Middle frontal gyrus (tissue), 1 donor: ENCODE results near the gene PELI3.

Source experiments
- DNase-seq: peaks from one replicate; pipeline ENCODE4 v3.0.0-alpha.2; 2015; ENCODE audit warnings: low spot score; ENCODE audit errors: extremely low spot score

PELI3 gene

DNA sequence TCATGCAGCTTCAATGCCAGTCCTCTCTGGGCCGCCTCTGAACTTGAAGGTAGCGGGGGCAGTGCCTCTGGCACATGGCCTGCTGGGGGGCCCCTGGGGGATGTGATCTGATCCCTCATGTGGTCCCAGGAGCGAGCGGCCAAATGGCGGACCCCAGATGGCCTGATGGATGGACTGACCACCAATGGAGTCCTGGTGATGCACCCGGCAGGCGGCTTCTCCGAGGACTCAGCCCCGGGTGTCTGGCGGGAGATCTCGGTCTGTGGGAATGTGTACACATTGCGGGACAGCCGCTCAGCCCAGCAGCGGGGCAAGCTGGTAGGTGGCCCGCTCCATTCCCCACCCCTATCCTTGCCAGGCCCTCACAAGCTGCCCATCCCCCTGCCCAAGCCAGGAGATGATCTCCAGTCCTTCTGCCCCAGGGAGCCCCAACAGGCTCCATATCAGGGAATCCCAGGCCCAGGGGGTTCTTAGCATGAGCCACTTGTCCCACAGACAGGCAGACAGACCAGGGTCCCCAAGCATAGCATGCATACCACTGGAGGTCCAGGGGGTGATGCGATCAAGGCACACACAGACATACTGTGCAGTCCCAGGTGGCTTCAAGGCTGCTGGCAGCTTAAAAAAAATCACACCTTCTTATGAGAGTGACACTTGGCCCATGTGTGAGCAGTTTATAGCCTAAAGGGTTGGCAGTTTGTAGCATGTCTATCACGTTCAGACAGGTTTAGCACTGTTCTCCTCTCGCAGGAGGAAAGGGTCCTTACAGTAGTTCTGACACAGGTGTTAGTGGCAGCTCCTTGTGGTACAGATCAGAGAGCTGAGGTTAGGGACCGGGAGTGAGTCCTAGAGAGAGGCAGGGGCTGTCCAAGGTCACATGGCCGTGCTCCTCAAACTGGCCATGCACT, 7.2 kb downstream of the PELI3 start:
- DNase-seq: no peak

DNA sequence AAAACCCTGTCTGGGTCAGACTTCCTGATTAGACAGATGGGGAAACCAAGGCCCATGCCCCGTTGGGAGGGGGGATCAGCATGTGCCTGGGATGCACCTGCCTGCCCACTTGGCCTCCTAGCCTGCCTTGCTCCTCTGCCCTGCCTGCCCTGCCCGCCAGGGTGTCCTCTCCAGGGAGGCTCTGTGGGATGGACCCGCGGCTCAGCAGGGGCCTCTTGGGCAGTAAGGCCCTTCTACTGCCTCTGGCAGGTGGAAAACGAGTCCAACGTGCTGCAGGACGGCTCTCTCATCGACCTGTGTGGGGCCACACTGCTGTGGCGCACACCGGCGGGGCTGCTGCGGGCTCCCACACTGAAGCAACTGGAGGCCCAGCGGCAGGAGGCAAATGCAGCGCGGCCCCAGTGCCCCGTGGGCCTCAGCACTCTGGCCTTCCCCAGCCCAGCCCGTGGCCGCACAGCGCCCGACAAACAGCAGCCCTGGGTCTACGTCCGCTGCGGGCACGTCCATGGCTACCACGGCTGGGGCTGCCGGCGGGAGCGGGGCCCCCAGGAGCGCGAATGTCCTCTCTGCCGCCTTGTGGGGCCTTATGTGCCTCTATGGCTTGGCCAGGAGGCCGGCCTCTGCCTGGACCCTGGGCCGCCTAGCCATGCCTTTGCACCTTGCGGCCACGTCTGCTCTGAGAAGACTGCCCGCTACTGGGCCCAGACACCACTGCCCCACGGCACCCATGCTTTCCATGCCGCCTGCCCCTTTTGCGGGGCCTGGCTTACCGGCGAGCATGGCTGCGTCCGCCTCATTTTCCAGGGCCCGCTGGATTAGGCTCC, 8.9 kb downstream of the PELI3 start:
- DNase-seq: no peak

DNA sequence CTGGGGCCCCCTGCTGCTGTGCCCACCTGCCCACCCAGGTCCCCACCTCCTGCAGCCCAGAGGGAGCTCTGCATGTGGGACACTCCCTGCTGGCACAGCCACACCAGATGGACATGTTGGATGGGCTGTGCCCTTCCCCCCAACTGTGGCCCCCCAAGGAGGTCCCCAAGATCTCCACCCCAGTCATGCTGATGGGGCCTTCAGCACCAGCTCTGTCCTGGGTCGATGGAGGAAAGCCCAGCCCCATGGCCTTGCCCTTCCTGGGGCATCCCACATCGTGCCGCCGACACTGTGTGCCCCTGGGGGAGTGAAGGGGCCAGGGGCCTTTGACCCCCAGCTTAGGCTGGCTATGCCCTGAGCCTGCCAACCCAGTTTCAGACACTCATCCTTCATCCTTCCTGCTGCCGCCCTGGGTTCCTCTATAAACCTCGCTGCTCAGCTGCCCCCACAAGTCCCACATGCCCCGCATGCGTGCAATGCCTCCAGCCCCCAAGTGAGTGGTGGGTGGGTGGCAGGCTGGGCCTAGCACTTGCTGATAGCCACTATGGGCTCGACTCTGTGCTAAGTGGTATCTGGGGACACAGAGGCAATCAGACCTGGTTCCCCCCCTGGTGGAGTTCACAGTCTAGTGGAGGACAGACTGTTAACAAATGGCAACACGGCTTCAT, 9.6 kb downstream of the PELI3 start:
- no peak for DNase-seq

DNA sequence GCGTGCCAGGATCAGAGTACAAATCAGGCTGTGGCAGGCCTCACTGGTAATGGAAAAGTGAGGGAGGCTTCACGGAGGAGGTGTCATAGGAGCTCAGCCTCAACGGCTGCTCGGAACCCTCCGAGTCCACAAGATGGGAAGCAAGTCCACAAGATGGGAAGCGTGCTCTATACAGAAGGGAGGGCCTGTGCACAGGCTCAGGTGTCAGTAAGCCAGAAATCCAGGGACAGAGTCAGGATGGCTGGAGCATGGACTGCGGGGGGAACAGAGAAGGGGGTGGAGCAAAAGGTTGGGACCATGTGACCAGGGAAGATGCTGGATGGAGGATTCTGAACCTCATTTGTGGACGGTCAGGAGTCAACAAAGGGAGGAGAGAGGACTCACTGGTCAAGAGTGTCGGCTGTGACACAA, 10.1 kb downstream of the PELI3 start:
- no peak for DNase-seq

DNA sequence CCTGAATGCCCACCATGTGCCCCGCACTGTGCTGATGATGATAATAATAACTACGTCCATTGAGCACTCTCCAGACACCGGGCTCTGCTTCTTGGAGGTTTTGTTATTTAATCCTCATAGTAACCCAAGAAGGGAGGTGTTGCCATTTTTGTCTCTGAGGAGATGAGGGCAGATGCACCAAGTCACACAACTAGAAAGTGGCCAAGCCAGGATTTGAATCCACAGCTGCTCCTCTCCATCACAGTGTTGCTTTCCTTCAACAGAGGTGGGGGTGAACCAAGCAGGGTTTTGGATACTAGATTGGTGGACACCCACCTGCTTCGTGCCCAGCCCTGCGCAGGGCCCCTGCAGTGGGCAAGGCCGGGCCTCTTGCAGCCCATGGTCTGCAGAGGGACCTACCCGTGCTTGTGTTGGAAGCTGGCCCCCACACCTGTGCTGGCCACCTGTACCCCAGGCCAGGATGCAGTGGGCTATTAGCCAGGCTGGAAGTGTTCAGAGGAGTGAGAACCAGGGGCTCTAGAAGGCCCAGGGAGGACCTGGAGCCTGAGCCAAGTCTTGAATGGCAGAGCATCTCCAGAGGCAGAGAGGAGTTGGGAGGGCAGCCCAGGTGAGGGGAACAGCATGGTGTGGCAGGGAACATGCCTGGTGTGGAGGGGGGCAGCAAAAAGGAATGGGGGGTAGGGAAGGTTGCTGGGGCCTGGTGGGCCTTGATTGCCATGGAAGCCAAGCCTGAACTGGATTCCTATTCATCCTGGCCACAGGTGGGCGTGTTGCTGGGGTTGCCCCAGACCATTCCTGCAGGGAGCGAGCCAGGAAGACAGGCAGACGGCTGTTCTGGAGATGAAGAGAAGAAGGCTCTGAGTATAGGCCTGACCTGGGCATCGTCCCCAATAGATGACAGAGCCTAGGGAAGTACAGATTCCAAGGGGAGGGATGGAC, 10.8 kb downstream of the PELI3 start:
- no peak for DNase-seq

DNA sequence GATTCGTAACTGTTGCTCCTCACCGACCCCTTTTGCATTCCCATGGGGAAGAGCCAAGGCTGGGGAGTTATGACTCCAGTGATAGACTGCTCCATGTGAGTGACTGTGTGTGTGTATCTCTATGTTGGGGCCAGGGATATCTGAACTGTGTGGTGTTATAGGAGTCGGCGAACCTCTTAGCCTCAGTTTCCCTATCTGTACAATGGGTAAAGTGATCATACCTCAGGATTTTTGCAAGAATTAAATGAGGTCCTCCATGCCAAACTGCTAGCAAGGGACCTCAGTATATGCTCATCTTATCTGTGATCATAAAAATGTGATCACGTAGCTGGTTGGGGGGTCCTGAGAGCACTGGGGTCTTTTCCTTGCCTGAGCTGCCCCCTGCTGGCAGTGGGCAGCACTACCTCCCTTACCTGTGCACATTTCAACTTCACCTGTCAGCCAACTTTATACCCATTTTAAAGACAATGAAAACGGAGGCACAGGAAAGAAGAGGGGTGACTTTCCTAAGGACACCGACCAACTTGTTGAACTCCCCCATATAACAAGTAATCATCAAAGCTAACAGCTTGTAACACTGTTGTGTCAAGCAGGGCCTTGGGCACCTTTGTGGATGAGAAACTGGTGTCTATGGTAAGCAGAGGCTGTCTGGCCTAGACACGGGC, 12.2 kb downstream of the PELI3 start:
- no peak for DNase-seq

DNA sequence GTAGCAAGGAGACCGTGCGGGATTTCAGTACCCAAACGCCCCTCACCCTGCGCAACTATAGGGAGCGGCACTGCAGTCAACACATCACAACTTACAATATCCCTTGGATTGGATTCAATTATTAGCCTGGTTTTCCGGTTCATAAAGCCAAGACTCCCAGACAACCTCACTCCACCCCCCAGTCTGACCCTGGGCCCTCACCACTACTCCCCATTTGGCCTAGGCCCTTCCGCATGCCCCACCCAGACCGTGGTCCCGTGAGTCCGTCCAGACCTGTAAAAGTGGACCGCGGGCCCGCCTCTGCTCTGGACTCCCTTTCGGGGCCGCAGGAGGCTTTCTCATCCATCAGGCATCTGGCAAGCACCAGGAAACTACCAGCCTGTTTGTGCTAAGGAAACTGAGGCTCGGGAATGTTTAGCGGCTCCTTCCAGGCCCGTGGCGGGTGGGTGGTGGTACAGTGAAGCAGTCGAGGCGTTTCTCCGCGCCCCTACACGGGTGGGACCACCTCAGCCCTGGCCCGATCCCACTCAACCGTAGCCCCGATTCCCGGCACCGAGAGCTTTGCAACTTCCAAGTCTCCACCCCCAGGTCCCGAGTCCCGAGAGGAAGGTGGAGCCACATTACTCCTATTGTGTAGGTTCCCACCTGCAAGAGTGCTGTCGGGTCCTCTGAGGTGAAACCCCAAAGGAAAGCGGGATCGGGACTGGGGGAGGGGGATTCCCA, 12.8 kb downstream of the PELI3 start:
- DNase-seq: no peak

DNA sequence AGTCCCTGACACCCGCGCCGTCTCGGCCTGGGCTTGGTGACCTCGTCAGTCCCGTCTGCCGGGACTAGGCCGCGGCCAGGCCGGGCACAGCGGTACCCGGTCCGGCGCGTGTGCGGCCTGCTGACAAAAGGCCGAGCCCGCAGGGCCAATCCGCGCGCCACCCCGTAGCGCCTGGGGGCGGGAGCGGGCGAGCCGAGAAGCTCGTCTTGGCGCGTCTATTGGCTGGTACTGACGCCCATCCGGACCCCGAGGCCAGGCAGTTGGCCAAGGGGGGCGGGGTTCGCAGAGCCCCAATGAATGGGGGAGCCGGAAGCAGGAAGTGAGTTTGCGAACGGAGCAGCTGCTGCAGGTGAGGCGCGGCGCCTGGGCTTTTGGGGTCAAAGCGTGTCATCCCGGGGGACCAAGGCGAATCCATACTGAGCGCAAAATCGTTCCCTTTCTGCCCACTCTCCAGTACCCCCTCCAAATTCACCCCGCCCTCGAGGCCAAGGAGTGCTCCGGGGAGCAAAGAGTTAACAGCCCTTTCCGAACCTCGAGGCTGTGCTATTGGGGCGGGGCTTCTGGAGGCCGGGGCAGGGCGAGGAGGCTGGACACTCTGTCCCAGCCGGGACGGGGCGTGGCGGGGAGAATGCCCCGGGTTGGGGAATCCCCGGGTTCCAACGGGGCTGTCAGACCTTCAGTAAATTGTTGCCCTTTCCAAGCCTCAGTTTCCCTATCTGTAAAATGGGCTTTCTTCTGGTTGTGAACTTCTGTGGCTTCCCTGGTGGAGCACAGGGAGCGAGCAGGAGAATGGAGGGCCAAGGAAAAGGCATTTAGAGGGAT, 13.6 kb downstream of the PELI3 start, which contains the start of gene DPP3:
TSS of gene DPP3 (plus strand) at position 318 of the 822 bp plus-strand sequence. CDS start 1,767 bp downstream, outside the sequence.
- peak; percentile 91 for DNase-seq

DNA sequence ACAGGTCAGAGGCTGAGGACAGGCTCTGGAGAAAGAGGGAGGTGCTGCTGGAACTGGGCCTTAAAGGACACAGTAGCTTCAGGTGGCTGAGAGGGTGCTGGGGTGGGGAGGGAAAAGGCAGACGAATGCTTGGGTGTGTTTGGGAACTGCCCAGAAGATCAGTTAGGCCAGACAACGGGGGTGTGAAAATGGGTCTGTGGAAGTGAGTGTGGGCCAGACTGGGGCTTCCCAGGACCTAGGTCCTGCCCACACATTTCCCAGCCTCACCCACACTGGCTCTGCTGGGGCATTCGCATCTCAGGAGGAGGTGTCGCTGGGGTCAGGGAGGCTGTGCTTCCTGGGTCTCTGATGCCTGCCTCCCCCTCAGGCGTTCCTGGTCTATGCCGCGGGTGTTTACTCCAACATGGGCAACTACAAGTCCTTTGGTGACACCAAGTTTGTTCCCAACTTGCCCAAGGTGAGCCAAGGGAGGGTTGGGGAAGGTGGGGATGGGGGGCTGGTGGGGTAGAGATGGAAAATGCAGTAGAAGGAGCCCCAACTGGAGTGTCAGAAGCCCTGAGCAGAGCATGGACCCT, 18.2 kb downstream of the PELI3 start:
- DNase-seq: no peak

DNA sequence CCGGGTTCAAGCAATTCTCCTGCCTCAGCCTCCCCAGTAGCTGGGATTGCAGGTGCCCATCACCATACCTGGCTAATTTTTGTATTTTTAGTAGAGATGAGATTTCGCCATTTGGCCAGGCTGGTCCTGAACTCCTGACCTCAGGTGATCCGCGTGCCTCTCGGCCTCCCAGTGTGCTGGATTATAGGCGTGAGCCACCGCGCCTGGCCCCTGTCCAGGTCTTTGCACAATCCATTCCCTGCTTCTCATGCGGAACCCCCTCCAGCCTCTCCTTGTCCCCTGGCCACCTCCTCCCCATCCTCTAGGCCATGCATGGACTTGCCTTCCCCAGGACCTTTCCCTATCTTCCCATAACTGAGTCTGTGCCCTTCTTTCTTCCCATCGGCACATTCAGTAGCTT, 22.3 kb downstream of the PELI3 start:
- DNase-seq: no peak

DNA sequence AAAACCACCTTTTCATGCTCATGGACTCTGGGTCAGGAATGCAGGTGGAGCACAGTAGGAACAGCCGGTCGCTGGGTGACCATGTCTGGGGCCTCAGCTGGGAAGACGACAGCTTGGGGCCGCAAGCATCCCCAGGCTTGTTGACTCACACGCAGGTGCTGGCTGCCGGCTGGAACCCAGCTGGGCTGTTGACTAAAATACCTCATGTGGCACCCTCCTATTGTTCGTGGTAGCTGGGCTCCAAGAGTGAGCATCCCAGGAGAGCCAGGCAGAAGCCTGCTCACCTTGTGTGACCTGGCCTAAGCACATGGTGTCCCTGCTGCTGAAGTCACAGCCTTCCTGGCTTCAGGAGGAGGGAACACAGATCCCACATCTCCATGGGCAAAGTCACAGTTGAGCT, 22.9 kb downstream of the PELI3 start:
- DNase-seq: no peak

DNA sequence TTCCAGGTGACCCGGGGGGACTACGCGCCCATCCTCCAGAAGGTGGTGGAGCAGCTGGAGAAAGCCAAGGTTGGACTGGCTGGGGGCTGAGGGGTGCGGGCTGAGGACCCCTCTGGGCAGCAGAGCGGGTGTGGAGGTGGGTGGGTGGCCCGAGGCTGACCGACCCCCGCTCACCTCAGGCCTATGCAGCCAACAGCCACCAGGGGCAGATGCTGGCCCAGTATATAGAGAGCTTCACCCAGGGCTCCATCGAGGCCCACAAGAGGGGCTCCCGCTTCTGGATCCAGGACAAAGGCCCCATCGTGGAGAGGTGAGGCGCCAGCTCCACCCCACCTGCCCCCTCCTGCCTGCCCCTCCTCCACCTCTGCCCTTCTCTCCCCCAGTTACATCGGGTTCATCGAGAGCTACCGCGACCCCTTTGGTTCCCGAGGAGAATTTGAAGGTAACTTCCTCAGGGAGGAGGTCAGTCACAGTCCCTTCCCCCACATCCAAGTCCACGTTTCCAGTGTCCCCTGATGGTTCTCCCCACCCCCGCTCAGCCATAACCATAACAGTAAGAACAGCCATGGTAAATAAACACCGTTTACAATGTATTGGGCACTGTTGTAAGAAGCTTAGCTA, 24.7 kb downstream of the PELI3 start:
- no peak for DNase-seq

DNA sequence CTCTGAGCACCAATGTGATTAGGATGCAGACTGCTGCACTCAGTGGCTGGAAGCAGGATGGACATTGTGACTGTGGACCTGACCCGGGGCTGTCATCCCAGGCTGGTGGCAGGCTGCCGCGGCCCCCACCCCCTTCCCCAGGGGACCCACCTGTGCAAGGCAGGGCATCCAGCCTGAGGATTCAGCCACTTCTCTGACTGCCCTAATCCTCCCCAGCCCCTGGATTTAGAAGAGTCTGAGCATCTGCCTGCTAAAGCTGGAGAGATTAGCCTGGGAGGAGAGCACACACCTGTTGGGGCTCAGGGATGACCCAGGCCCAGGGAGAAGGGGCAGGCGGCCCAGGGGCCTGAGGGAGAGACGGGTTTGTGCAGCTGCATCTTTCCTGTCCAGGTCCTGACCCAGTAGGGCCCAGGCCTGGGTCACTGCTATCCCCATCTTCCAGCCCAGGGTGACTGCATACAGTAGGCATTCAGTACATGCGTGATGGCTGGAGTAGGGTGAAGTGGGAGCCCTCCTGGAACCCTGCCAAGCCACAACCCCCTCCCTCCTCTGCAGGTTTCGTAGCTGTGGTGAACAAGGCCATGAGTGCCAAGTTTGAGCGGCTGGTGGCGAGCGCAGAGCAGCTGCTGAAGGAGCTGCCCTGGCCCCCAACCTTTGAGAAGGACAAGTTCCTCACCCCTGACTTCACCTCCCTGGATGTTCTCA, 25.6 kb downstream of the PELI3 start:
- DNase-seq: no peak

DNA sequence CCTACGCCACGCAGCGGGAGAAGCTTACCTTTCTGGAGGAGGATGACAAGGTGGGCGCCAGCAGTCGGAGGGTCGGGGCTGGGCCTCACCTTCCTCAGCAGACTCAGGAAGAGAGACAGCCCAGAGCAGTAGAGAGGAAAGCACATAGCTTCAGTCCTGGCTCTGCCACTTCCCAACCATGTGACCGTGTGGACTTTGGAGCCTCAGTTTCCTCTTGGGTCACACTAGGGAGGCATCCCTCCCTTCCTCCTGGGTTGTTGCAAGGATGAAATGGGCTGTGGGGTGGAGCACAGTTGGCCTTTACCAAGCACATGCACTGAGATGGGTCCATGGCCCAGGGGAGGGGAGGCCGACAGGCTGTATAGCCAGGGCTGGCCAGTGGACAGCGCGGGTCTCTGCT, 26.4 kb downstream of the PELI3 start:
- DNase-seq: no peak

DNA sequence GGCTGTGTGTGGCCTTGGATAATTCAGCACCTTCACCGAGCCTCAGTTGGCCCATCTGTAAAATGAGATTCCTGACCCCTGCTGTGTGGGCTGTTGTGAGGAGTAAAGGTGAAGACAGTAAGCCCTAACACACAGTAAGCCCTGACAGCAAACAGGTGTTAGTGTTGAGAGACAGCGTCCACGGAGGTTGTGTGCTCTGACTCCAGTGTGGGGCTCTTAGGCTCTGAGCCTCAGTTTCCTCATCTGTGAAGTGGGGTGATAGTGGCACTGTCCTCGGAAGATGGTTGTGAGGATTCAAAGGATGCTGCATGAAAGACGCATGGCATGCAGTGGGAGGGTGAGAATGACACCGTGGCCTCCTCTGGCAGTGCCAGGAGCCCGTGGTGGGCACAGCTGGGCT, 27.8 kb downstream of the PELI3 start:
- DNase-seq: no peak

DNA sequence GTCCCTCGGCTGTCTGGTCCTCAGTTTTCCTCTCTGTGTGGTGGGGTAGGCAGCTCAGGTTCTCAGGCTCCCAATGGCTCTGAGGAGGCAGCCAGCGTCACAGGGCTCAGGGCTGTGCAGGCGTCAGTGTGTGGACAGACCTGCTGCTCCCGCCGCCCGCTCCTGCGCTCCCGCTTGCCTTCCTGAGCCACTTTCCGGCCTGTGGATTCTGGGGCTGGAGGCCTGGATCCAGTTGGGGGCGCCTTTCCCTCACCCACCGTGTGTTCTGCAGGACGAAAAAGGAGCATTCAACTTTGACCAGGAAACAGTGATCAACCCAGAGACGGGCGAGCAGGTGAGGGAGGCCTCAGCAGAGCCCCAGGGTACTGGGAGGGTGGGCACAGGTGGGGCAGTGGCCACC, 28.2 kb downstream of the PELI3 start:
- DNase-seq: no peak

DNA sequence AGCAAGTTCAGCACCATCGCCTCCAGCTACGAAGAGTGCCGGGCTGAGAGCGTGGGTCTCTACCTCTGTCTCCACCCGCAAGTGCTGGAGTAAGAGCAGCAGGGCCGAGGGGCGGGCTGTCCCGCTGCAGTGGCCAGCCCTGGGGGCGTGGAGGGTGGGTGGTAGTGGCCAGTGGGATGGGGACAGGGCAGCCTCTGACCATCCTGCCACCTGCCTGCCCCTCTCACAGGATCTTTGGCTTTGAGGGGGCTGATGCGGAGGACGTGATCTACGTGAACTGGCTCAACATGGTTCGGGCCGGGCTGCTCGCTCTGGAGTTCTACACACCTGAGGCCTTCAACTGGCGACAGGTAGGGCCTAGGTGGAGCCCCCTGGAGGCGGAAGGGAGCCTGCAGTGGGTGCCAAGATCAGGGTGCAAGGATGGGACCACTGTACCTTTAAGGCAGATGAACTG, 28.7 kb downstream of the PELI3 start:
- DNase-seq: no peak
